HEK293T (cell line): ENCODE data around the gene LSR.

ENCODE experiments used
- ARNT ChIP-seq: fragments of 450-650 bp; IDR thresholded peaks from 2 replicates; pipeline ENCODE4 v1.6.1; 2017; ENCODE audit warnings: mild to moderate bottlenecking
- FOXM1 ChIP-seq: fragments of 450-650 bp; IDR thresholded peaks from 2 replicates; pipeline ENCODE4 v1.6.1; 2017; ENCODE audit warnings: mild to moderate bottlenecking, borderline replicate concordance
- HDGF ChIP-seq: fragments of 450-650 bp; IDR thresholded peaks from 2 replicates; pipeline ENCODE4 v1.6.1; 2017; ENCODE audit warnings: antibody characterized with exemption, borderline replicate concordance
- L3MBTL2 ChIP-seq: fragments of 450-650 bp; conservative IDR thresholded peaks from 2 replicates; pipeline ENCODE4 v1.6.1; 2016; ENCODE audit warnings: mild to moderate bottlenecking
- SP1 ChIP-seq: fragments of 450-650 bp; IDR thresholded peaks from 2 replicates; pipeline ENCODE4 v1.6.1; 2017
- SUZ12 ChIP-seq: fragments of 450-650 bp; IDR thresholded peaks from 2 replicates; pipeline ENCODE4 v1.6.1; 2016; ENCODE audit warnings: mild to moderate bottlenecking
- TARDBP ChIP-seq: fragments of 450-650 bp; IDR thresholded peaks from 2 replicates; pipeline ENCODE4 v1.6.1; 2016

DNA sequence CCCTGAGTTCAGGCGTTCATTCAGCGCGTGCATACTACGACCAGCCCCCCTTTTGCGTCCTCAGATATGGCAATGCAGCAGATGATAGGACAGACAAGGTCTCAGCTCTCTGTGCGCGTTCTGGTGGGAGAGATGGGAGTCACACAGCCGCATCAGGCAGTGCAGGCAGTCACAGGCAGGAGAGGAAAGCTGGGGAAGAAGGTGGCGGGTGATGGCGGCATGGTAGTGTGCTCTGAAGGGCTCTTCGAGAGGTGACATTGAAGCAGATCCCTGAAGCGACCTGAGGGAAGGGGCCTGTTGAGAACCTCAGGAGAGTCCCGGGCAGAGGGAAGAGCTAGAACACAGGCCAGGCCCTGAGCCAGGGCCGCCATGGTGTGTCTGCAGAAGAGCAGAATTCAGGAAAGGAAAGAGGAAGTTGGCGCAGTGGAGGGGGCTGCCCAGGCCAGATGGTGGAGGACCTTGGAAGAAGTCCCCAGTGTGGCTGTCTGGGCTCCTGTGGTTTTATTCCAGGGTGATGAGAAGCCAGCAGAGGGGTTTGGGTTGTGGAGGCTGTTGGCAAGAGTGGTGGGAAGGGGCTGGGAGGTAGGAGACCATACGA lies 23.4 kb downstream of the LSR start:
- TF ChIP-seq HDGF = no peak
- TF ChIP-seq L3MBTL2 = no peak
- TF ChIP-seq FOXM1 = no peak
- TF ChIP-seq SP1 = no peak
- TF ChIP-seq TARDBP = no peak
- TF ChIP-seq SUZ12 = no peak
- no peak for TF ChIP-seq ARNT
